Mesendoderm (in vitro differentiated cells): ENCODE measurements around the gene CHST11.
"Not testable (repeated sequence)": the region's sequence is repeated elsewhere in the genome, so short reads cannot be mapped to it uniquely, and the experiment has no call there.

Experiments used
- DNase-seq: peaks from one replicate; pipeline ENCODE4 v3.0.0; 2013
- H2AK5ac ChIP-seq: 2 replicates; pipeline ENCODE4 v1.6.1; 2013; ENCODE audit warnings: low read length, inconsistent platforms
- H2BK120ac ChIP-seq: 2 replicates; pipeline ENCODE4 v1.6.1; 2013; ENCODE audit warnings: low read depth, mild to moderate bottlenecking, low read length, moderate library complexity, mixed read lengths
- H2BK15ac ChIP-seq: replicated peaks from 2 replicates; pipeline ENCODE4 v1.6.1; 2013; ENCODE audit warnings: low read depth, mild to moderate bottlenecking, moderate library complexity
- H2BK5ac ChIP-seq: 2 replicates; pipeline ENCODE4 v1.6.1; 2013; ENCODE audit warnings: low read length, inconsistent platforms
- H3K18ac ChIP-seq: 2 replicates; pipeline ENCODE4 v1.6.1; 2013; ENCODE audit warnings: mild to moderate bottlenecking, low read length, mixed read lengths
- H3K23ac ChIP-seq: one replicate; pipeline ENCODE4 v1.6.1; 2013; ENCODE audit warnings: low read length
- H3K27ac ChIP-seq: 2 replicates; pipeline ENCODE4 v1.5.1; 2013; ENCODE audit warnings: low read depth, mild to moderate bottlenecking, inconsistent platforms, low read length, moderate library complexity
- H3K27me3 ChIP-seq: 2 replicates; pipeline ENCODE4 v1.6.1; 2013; ENCODE audit warnings: low read length, control low read depth, mild to moderate bottlenecking, inconsistent platforms; ENCODE audit not compliant: insufficient read depth, poor library complexity
- H3K36me3 ChIP-seq: 2 replicates; pipeline ENCODE4 v1.6.1; 2013; ENCODE audit warnings: low read length, inconsistent platforms; ENCODE audit not compliant: control insufficient read depth, insufficient read depth
- H3K4ac ChIP-seq: one replicate; pipeline ENCODE4 v1.6.1; 2013; ENCODE audit warnings: low read depth, mild to moderate bottlenecking, low read length, moderate library complexity
- H3K4me1 ChIP-seq: 2 replicates; pipeline ENCODE4 v1.6.1; 2013; ENCODE audit warnings: low read depth, low read length, inconsistent platforms; ENCODE audit not compliant: control insufficient read depth
- H3K4me2 ChIP-seq: 2 replicates; pipeline ENCODE4 v1.6.1; 2013; ENCODE audit warnings: low read length
- H3K4me3 ChIP-seq: 2 replicates; pipeline ENCODE4 v1.5.1; 2013; ENCODE audit warnings: mild to moderate bottlenecking, low read length
- H3K56ac ChIP-seq: one replicate; pipeline ENCODE4 v1.6.1; 2013; ENCODE audit warnings: low read length
- H3K79me1 ChIP-seq: 2 replicates; pipeline ENCODE4 v1.6.1; 2013; ENCODE audit warnings: low read length, inconsistent platforms
- H3K79me2 ChIP-seq: 2 replicates; pipeline ENCODE4 v1.6.1; 2013; ENCODE audit warnings: mild to moderate bottlenecking, low read length; ENCODE audit not compliant: control insufficient read depth, insufficient read depth
- H3K9ac ChIP-seq: 2 replicates; pipeline ENCODE4 v1.6.1; 2013; ENCODE audit warnings: low read length, inconsistent platforms
- H4K5ac ChIP-seq: one replicate; pipeline ENCODE4 v1.6.1; 2013; ENCODE audit warnings: low read length
- H4K8ac ChIP-seq: one replicate; pipeline ENCODE4 v1.6.1; 2013; ENCODE audit warnings: low read depth, mild to moderate bottlenecking, control low read depth, low read length, moderate library complexity
- WGBS: extraction: QIAGEN DNeasy Blood & Tissue Kit; methylation state at CpG from one replicate; pipeline ENCODE4 v1.1.7; 2013; ENCODE audit warnings: low lambda C conversion rate, missing lambda C conversion rate; ENCODE audit not compliant: insufficient coverage; ENCODE audit errors: extremely low coverage; 5-methylcytosine and 5-hydroxymethylcytosine counted together

The CHST11 gene

DNA sequence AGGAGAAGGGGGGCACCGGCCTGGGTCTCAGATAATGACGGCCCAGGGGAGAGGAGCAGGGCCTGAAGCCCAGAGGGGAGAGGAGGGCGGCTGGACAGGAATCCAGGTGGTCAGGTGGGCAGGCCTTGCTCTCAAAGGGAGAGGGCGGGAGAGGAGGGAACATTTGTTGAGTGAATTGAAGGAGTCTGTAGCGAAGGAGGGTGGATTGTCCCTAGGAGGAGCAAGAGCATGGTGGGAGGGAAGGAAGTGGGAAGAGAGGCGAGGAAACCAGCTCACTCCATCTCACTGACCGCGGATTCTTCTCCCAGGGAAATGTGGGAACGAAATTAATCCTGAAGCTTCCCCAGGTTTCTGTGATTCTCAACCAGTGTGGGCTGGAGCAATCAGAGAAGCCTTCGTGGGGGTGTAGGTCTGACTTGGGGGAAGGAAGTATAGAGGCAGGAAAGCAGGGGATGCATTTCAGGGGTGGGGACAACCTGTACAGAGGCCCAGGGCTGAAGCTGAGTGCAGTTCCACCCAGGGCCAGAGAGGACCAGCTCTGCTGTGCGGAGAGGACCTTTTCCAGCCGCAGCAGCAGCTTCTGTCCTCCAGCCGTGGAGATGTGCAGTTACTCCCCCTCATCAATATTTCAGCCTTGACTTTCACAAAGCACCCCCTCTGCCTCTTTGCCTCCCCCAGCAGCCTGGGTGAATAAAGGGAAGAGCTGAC, 100.9 kb downstream of the CHST11 start:
- Histone ChIP-seq H3K79me1 (no peaks in the 10 kb centered on the region), H3K79me2 (no peaks in the 10 kb centered on the region), H2AK5ac (no peak overlapping the region), H3K9ac (no peak overlapping the region), H3K4me1 (no peaks in the 10 kb centered on the region), H3K4me2 (no peak overlapping the region), H2BK5ac (no peak overlapping the region), H3K4me3 (no peak overlapping the region), H3K27me3 (no peaks in the 10 kb centered on the region), H2BK15ac (no peak overlapping the region), H4K8ac (no peak overlapping the region), H3K27ac (no peak overlapping the region), H3K23ac (no peak overlapping the region), H3K18ac (no peak overlapping the region), H3K4ac (no peak overlapping the region), H3K56ac (no peak overlapping the region), H4K5ac (no peak overlapping the region), H2BK120ac (no peak overlapping the region), H3K36me3 (no peaks in the 10 kb centered on the region)
- WGBS: no CpG with 5 or more reads among the region's 13 CpGs
- no peak for DNase-seq

DNA sequence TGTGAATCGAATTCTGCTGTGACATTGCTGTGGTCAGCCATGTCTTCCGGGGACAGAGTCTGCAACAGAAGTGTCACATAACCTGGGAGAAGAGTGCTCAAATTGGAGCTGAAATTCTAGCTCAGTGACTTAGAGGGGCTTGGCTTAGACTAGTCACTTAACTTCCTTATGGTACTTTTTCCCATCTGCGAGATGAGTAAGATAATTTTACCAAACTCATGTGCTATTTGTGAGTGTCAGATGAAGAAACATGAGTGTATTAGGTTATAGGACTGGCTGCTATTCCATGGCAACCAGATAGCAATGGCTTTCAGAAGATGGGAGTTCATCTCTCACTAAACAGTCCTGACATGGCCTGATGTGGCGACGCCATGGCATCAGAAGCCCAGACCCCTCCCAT, 104.1 kb downstream of the CHST11 start:
- Histone ChIP-seq H3K79me1 (no peaks in the 10 kb centered on the region), H3K23ac (no peak overlapping the region), H3K4me2 (no peak overlapping the region), H2BK5ac (no peak overlapping the region), H3K27me3 (no peaks in the 10 kb centered on the region), H2AK5ac (no peak overlapping the region), H3K4me1 (no peaks in the 10 kb centered on the region), H3K4me3 (no peak overlapping the region), H4K8ac (no peak overlapping the region), H3K18ac (no peak overlapping the region), H3K79me2 (no peaks in the 10 kb centered on the region), H3K56ac (no peak overlapping the region), H3K9ac (no peak overlapping the region), H3K27ac (no peak overlapping the region), H4K5ac (no peak overlapping the region), H2BK120ac (no peak overlapping the region), H2BK15ac (no peak overlapping the region), H3K36me3 (no peaks in the 10 kb centered on the region), H3K4ac (no peak overlapping the region)
- WGBS: no CpG with 5 or more reads among the region's 5 CpGs
- no peak for DNase-seq

DNA sequence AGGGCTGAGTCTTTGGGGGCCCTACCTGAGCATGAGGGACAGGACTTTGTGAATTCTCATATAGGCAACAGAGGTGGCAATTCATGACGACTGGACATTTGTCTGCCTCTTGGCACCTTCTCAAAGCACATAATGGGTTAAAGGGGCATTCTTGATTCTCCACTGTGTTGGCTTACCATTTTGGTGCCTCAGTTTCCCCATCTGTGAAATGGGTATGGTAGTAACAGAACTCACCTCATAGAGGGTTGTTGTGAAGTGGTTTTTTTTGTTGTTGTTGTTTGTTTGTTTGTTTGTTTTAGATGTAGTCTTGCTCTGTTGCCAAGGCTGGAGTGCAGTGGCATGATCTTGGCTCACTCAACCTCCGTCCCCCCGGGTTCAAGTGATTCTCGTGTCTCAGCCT, 106.0 kb downstream of the CHST11 start:
- DNase-seq: no peak
- Histone ChIP-seq H2BK120ac (no peak overlapping the region), H2AK5ac (no peak overlapping the region), H3K36me3 (no peaks in the 10 kb centered on the region), H3K23ac (no peak overlapping the region), H3K79me2 (no peaks in the 10 kb centered on the region), H3K56ac (no peak overlapping the region), H4K5ac (no peak overlapping the region), H3K4me1 (no peaks in the 10 kb centered on the region), H3K4me2 (no peak overlapping the region), H2BK5ac (no peak overlapping the region), H3K79me1 (no peaks in the 10 kb centered on the region), H3K4me3 (no peak overlapping the region), H3K27me3 (no peaks in the 10 kb centered on the region), H2BK15ac (no peak overlapping the region), H3K4ac (no peak overlapping the region), H3K9ac (no peak overlapping the region), H3K18ac (no peak overlapping the region), H3K27ac (no peak overlapping the region), H4K8ac (no peak overlapping the region)
- WGBS: no CpG with 5 or more reads among the region's 4 CpGs

DNA sequence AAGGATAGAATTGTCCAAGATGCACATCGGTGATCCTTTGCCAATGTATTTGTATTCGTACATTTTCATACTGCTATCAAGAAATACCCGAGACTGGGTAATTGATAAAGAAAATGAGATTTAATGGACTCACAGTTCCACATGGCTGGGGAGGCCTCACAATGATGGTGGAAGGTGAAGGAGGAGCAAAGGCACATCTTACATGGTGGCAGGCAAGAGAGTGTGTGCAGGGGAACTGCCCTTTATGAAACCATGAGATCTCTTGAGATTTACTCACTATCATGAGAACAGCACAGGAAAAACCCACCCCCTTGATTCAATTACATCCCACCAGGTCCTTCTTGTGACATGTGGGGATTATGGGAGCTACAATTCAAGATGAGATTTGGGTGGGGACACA, 107.9 kb downstream of the CHST11 start:
- not testable (repeated sequence) for H3K4ac ChIP-seq, H2BK15ac ChIP-seq, H3K36me3 ChIP-seq, H2AK5ac ChIP-seq, H4K5ac ChIP-seq, H4K8ac ChIP-seq, H3K56ac ChIP-seq, H3K9ac ChIP-seq, H3K79me2 ChIP-seq, H3K79me1 ChIP-seq, H3K4me2 ChIP-seq, H3K4me1 ChIP-seq, H3K27ac ChIP-seq, H2BK120ac ChIP-seq, H3K23ac ChIP-seq, H3K18ac ChIP-seq, H3K27me3 ChIP-seq, H2BK5ac ChIP-seq, DNase-seq, H3K4me3 ChIP-seq
- no CpG with 5 or more reads among the region's 3 CpGs for WGBS

DNA sequence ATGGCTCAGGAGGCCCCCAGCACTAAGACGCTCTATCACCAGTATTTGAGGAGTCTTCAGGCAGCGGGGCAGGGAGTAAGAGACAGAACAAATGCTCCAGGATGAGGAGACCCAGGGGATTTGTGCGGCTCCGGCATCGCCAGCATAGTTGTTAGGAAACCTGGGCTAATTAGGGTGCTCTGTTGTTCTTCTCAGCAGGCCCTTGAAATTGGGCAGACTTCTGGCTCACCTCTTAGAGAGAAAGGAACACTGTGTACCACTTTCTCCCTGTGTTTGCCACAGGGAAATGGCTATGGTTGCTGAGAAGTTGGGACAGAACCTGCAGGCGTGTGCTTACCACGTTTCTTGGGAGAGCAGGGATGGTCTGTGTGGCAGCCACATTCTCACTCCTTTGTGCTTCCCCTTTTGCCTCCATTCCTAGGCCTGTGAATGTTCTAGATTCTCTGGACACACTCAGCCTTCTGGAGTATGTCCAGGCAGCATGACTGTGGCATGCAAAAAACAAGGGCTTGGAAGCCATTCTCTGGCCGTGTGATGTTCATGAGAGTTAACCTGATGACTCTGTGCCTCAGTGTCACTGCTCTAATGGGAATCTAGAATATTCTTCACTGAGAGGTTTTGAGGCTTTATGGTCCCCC, 109.0 kb downstream of the CHST11 start:
- no peaks in the 10 kb centered on the region for H3K4me1 ChIP-seq
- H3K4ac ChIP-seq: no peak overlapping the region
- no peak overlapping the region for H4K5ac ChIP-seq
- H3K4me2 ChIP-seq: no peak overlapping the region
- H4K8ac ChIP-seq: no peak overlapping the region
- no peaks in the 10 kb centered on the region for H3K36me3 ChIP-seq
- H3K18ac ChIP-seq: no peak overlapping the region
- no peak overlapping the region for H3K27ac ChIP-seq
- no peak overlapping the region for H2BK120ac ChIP-seq
- H3K56ac ChIP-seq: no peak overlapping the region
- no CpG with 5 or more reads among the region's 8 CpGs for WGBS
- no peak overlapping the region for H3K4me3 ChIP-seq
- no peaks in the 10 kb centered on the region for H3K27me3 ChIP-seq
- H3K23ac ChIP-seq: no peak overlapping the region
- no peak overlapping the region for H2AK5ac ChIP-seq
- no peak overlapping the region for H2BK15ac ChIP-seq
- no peak overlapping the region for H3K9ac ChIP-seq
- no peaks in the 10 kb centered on the region for H3K79me1 ChIP-seq
- no peak for DNase-seq
- H3K79me2 ChIP-seq: no peaks in the 10 kb centered on the region
- no peak overlapping the region for H2BK5ac ChIP-seq
